CD14-positive monocyte (primary cell): ENCODE results near the gene ATG12. TPM values are rescaled to one million over a fixed set of nuclear protein-coding genes. Genes with fewer than 3 reads are reported as not detected.
"Not testable (repeated sequence)": the region's sequence is repeated elsewhere in the genome, so short reads cannot be mapped to it uniquely, and the experiment has no call there.

Source experiments
- DNase-seq, 3 donors: peaks; one replicate each; pipeline ENCODE4 v3.0.0-alpha.2; 2011 to 2022
- H2AFZ ChIP-seq: 2 replicates; pipeline ENCODE4 v1.6.0; 2012; ENCODE audit warnings: mild to moderate bottlenecking, low read depth, low read length, inconsistent platforms; ENCODE audit not compliant: insufficient read depth, poor library complexity, severe bottlenecking
- H3K27ac ChIP-seq, 2 donors: 1 replicate in 1 of 2; 2 replicates in 1 of 2; pipeline ENCODE4 v1.5.1; 2012 to 2013; ENCODE audit warnings: low read length in 2 of 2, control low read depth in 1 of 2, inconsistent platforms in 1 of 2, low read depth in 1 of 2, mild to moderate bottlenecking in 1 of 2
- H3K27me3 ChIP-seq, 2 donors: one replicate each; pipeline versions ENCODE4 v1.6.0 to v1.6.1; 2011 to 2013; ENCODE audit warnings: low read length in 2 of 2; ENCODE audit not compliant: control insufficient read depth in 2 of 2, insufficient read depth in 2 of 2
- H3K36me3 ChIP-seq, 2 donors: replicated peaks in 1 of 2; 1 replicate in 1 of 2; 2 replicates in 1 of 2; pipeline versions ENCODE4 v1.5.1 to v1.6.1; 2012 to 2013; ENCODE audit warnings: low read length in 2 of 2, control low read depth in 1 of 2, inconsistent platforms in 1 of 2, mild to moderate bottlenecking in 1 of 2; ENCODE audit not compliant: insufficient read depth in 2 of 2, control insufficient read depth in 1 of 2
- H3K4me1 ChIP-seq, 2 donors: 1 replicate in 1 of 2; 2 replicates in 1 of 2; pipeline versions ENCODE4 v1.5.1 to v1.6.1; 2012 to 2013; ENCODE audit warnings: low read length in 2 of 2, control low read depth in 1 of 2, inconsistent platforms in 1 of 2, mild to moderate bottlenecking in 1 of 2, moderate library complexity in 1 of 2; ENCODE audit not compliant: insufficient read depth in 2 of 2, control insufficient read depth in 1 of 2
- H3K4me2 ChIP-seq: replicated peaks from 2 replicates; pipeline ENCODE3; 2012; ENCODE audit warnings: low read length, moderate library complexity, mild to moderate bottlenecking; ENCODE audit not compliant: poor library complexity, severe bottlenecking; ENCODE audit errors: extremely low read depth
- H3K4me3 ChIP-seq, 3 experiments: fragments of 200-600 bp in 1 of 3; sonication (generic) in 1 of 3; replicated peaks in 1 of 3; 1 replicate in 2 of 3; 2 replicates in 1 of 3; pipeline ENCODE4 v1.5.1; 2011 to 2013; ENCODE audit warnings: low read length in 3 of 3, mild to moderate bottlenecking in 3 of 3, control low read depth in 2 of 3, low read depth in 2 of 3, inconsistent platforms in 1 of 3, moderate library complexity in 1 of 3
- H3K79me2 ChIP-seq: 2 replicates; pipeline ENCODE4 v1.6.0; 2012; ENCODE audit warnings: mild to moderate bottlenecking, control low read depth, inconsistent platforms, low read length, moderate library complexity; ENCODE audit not compliant: insufficient read depth
- H3K9ac ChIP-seq: 2 replicates; pipeline ENCODE4 v1.6.0; 2017; ENCODE audit warnings: low read length, mild to moderate bottlenecking; ENCODE audit not compliant: insufficient read depth, poor library complexity, severe bottlenecking
- H3K9me3 ChIP-seq, 2 donors: replicated peaks in 1 of 2; 1 replicate in 1 of 2; 2 replicates in 1 of 2; pipeline versions ENCODE4 v1.5.1 to v1.6.1; 2012 to 2013; ENCODE audit warnings: low read length in 2 of 2, control low read depth in 1 of 2; ENCODE audit not compliant: control insufficient read depth in 1 of 2, insufficient read depth in 1 of 2
- H4K20me1 ChIP-seq: 2 replicates; pipeline ENCODE4 v1.6.0; 2012; ENCODE audit warnings: mild to moderate bottlenecking, low read length, control low read depth, moderate library complexity; ENCODE audit not compliant: insufficient read depth
- H3K27ac Mint-ChIP-seq, 7 donors: one replicate each; pipeline ENCODE4 v1.8.0; 2020; ENCODE audit warnings: mild to moderate bottlenecking in 7 of 7, mixed read lengths in 7 of 7, moderate library complexity in 6 of 7, inconsistent platforms in 2 of 7
- H3K27me3 Mint-ChIP-seq, 3 donors: one replicate each; pipeline ENCODE4 v1.8.0; 2021 to 2022; ENCODE audit warnings: low read depth in 3 of 3, mild to moderate bottlenecking in 3 of 3, mixed read lengths in 3 of 3, moderate library complexity in 3 of 3, inconsistent platforms in 1 of 3
- H3K36me3 Mint-ChIP-seq, 2 donors: one replicate each; pipeline ENCODE4 v1.8.0; 2020; ENCODE audit warnings: mixed read lengths in 2 of 2, inconsistent platforms in 1 of 2, mild to moderate bottlenecking in 1 of 2
- H3K4me1 Mint-ChIP-seq: one replicate; pipeline ENCODE4 v1.8.0; 2020; ENCODE audit warnings: mild to moderate bottlenecking, mixed read lengths
- H3K4me3 Mint-ChIP-seq, 2 donors: one replicate each; pipeline ENCODE4 v1.8.0; 2020; ENCODE audit warnings: mild to moderate bottlenecking in 2 of 2, mixed read lengths in 2 of 2, moderate library complexity in 1 of 2
- H3K9me3 Mint-ChIP-seq, 7 donors: one replicate each; pipeline ENCODE4 v1.8.0; 2020 to 2022; ENCODE audit warnings: mixed read lengths in 7 of 7, mild to moderate bottlenecking in 6 of 7, moderate library complexity in 6 of 7, inconsistent platforms in 2 of 7
- CTCF ChIP-seq: fragments of 200-600 bp; IDR thresholded peaks from one replicate; pipeline ENCODE4 v1.8.0; 2022; ENCODE audit warnings: antibody characterized with exemption, mild to moderate bottlenecking
- WGBS: methylation state at CpG from one replicate; pipeline ENCODE4 v1.1.5; 2013; ENCODE audit warnings: missing lambda C conversion rate; ENCODE audit not compliant: insufficient coverage; 5-methylcytosine and 5-hydroxymethylcytosine counted together
- intact Hi-C, 2 donors: fragments of 100-400 bp; cut with micrococcal nuclease; formaldehyde crosslinking; loops; one replicate each; pipeline versions ENCODE4 v1.15.0 to v1.15.1; 2023
- polyA plus RNA-seq, 3 donors: library from polyadenylated mRNA; depleted of rRNA in 1 of 3; unstranded in 2 of 3; stranded (reverse) in 1 of 3; fragments of 300-500 nt in 2 of 3; fragments of >200 nt in 1 of 3; fragmentation: Illumina TruSeq in 2 of 3; gene quantifications; 1 replicate in 2 of 3; 2 replicates in 1 of 3; pipeline ENCODE4 v1.2.3, GENCODE V29; 2012 to 2021

ATG12 gene
- polyA plus RNA-seq, 3 donors, result 44.3 to 143 (median 101) TPM

DNA sequence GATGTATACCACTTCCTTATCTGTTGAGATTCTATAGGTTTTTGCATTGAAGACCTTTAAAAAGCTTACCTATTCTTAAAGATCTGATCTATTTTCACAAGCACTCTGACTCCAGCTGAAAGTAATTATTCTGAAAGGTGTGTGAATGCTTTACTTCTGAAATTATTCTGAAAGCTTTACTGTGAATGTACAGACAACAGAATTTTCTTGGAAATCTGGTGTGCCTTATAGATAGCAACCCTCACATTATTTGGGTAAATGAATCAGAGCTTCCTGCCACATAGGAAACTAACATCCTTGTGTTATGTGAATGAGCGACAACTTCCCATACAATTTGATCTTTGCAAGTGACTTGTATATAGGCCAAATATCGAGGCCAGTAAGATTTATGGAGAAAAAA, 31.4 kb downstream of the ATG12 start:
- no peak overlapping the region for H3K4me2 ChIP-seq
- H3K4me3 ChIP-seq, result no peak overlapping the region
- no CpG with 5 or more reads among the region's 2 CpGs for WGBS
- intact Hi-C loops, result no loop called here
- no peak for TF ChIP-seq CTCF
- H3K36me3 Mint-ChIP-seq, result no peaks in the 10 kb centered on the region
- no peaks in the 10 kb centered on the region for H3K79me2 ChIP-seq
- no peak overlapping the region for H3K27ac ChIP-seq
- H4K20me1 ChIP-seq, result no peaks in the 10 kb centered on the region
- H3K27me3 Mint-ChIP-seq, result peaks cover 29 to 53% (median 30%) of the 10 kb centered on the region in 3 donors
- peaks cover 0 to 5% (median 3%) of the 10 kb centered on the region in 7 donors for H3K9me3 Mint-ChIP-seq
- H3K9ac ChIP-seq, result no peak overlapping the region
- H3K36me3 ChIP-seq, result no peaks in the 10 kb centered on the region
- H3K4me1 ChIP-seq, result no peaks in the 10 kb centered on the region
- peaks cover 22 to 47% of the 10 kb centered on the region in 2 donors for H3K27me3 ChIP-seq
- H3K9me3 ChIP-seq, result peaks cover 0 to 12% of the 10 kb centered on the region in 2 donors
- H3K27ac Mint-ChIP-seq, result no peak overlapping the region
- H3K4me3 Mint-ChIP-seq, result no peak overlapping the region
- H3K4me1 Mint-ChIP-seq, result no peaks in the 10 kb centered on the region
- no peak overlapping the region for H2AFZ ChIP-seq
- DNase-seq, result no peak

- H3K36me3 Mint-ChIP-seq, H3K79me2 ChIP-seq, H3K4me3 Mint-ChIP-seq, H3K9me3 ChIP-seq, H3K36me3 ChIP-seq, H4K20me1 ChIP-seq, H3K4me1 Mint-ChIP-seq, H3K4me2 ChIP-seq, H3K27ac Mint-ChIP-seq, DNase-seq, H3K4me1 ChIP-seq, H3K27ac ChIP-seq, intact Hi-C loops, H2AFZ ChIP-seq, H3K4me3 ChIP-seq, H3K9ac ChIP-seq, H3K9me3 Mint-ChIP-seq: not testable (repeated sequence)
- no CpG with 5 or more reads among the region's 2 CpGs for WGBS
- peaks cover 3 to 28% of the 10 kb centered on the region in 2 donors for H3K27me3 ChIP-seq
- peaks cover 12 to 35% (median 14%) of the 10 kb centered on the region in 3 donors for H3K27me3 Mint-ChIP-seq
Measured at GRCh38 chr5:115808066-115808465, 33.3 kb downstream of the ATG12 start.
